Panc1 (cell line): ENCODE results near the gene RAC2. TPM values are rescaled to one million over a fixed set of nuclear protein-coding genes. Genes with fewer than 3 reads are reported as not detected.

Experiments used
- ATAC-seq: fragments of 200-7000 bp; cut with Tn5 transposase; 2 replicates; pipeline ENCODE4 v1.9.1; 2020; ENCODE audit warnings: mild to moderate bottlenecking, moderate library complexity
- BruUV-seq: library from RNA; stranded (reverse); fragments of 400-500 nt; replicated peaks from 2 replicates; lab custom pipeline; 2021; lab: Mats Ljungman, UMichigan
- CTCF ChIA-PET: fragments of 300-600 bp; sonication (Branson Sonifier 250); formaldehyde crosslinking; loops from one replicate; lab custom pipeline; 2022; ENCODE audit warnings: antibody characterized with exemption; lab: Charles Lee
- POLR2A ChIA-PET: fragments of 300-600 bp; sonication (Branson Sonifier 250); formaldehyde crosslinking; loops from one replicate; lab custom pipeline; 2022; ENCODE audit warnings: antibody characterized with exemption; lab: Charles Lee
- DNase-seq: peaks from one replicate; pipeline ENCODE4 v3.0.0-alpha.2; 2010; ENCODE audit warnings: low read depth, low spot score
- H3K27ac ChIP-seq: 2 replicates; pipeline ENCODE4 v1.5.1; 2011; ENCODE audit warnings: mild to moderate bottlenecking, low read length, inconsistent platforms
- H3K27me3 ChIP-seq: fragments of 200-500 bp; sonication (Bioruptor generic); 2 replicates; pipeline ENCODE4 v1.6.0; 2014; ENCODE audit warnings: low read length, inconsistent platforms; ENCODE audit not compliant: control insufficient read depth, insufficient read depth
- H3K36me3 ChIP-seq: fragments of 200-500 bp; sonication (Bioruptor generic); 2 replicates; pipeline ENCODE4 v1.5.1; 2014; ENCODE audit warnings: inconsistent platforms, mild to moderate bottlenecking, low read length, moderate library complexity; ENCODE audit not compliant: control insufficient read depth, insufficient read depth
- H3K4me1 ChIP-seq: 2 replicates; pipeline ENCODE4 v1.5.1; 2011; ENCODE audit warnings: inconsistent platforms, mild to moderate bottlenecking, low read length, moderate library complexity; ENCODE audit not compliant: control insufficient read depth, insufficient read depth
- H3K4me3 ChIP-seq, 2 experiments: 2 replicates each; pipeline ENCODE4 v1.5.1; 2011 to 2012; ENCODE audit warnings: low read depth in 2 of 2, low read length in 2 of 2, mild to moderate bottlenecking in 2 of 2, inconsistent platforms in 1 of 2, moderate library complexity in 1 of 2
- H3K9me3 ChIP-seq: fragments of 200-500 bp; sonication (Bioruptor generic); 2 replicates; pipeline ENCODE4 v1.5.1; 2014; ENCODE audit warnings: low read depth, mild to moderate bottlenecking, inconsistent platforms, low read length, moderate library complexity; ENCODE audit not compliant: control insufficient read depth, insufficient read depth
- CTCF ChIP-seq: fragments of 450-650 bp; IDR thresholded peaks from 2 replicates; pipeline ENCODE4 v1.5.1; 2017; ENCODE audit warnings: mild to moderate bottlenecking
- POLR2AphosphoS5 ChIP-seq: IDR thresholded peaks from 2 replicates; pipeline ENCODE4 v1.6.1; 2012; ENCODE audit warnings: mild to moderate bottlenecking, low read depth, low read length, moderate library complexity
- REST ChIP-seq, 2 experiments: IDR thresholded peaks; 2 replicates each; pipeline ENCODE4 v1.6.1; 2011 to 2012; ENCODE audit warnings: low read depth in 2 of 2, control low read depth in 1 of 2, low read length in 1 of 2, mild to moderate bottlenecking in 1 of 2, moderate library complexity in 1 of 2; ENCODE audit not compliant: insufficient read depth in 1 of 2
- SIN3A ChIP-seq: IDR thresholded peaks from 2 replicates; pipeline ENCODE4 v1.6.1; 2012; ENCODE audit warnings: low read depth, mild to moderate bottlenecking, low read length, moderate library complexity, borderline replicate concordance; ENCODE audit not compliant: insufficient read depth
- TCF7L2 ChIP-seq: IDR thresholded peaks from 2 replicates; pipeline ENCODE4 v1.6.1; 2011; ENCODE audit warnings: mild to moderate bottlenecking, low read depth, low read length, inconsistent platforms
- in situ Hi-C: cut with HindIII; loops from 2 replicates; pipeline ENCODE4 v1.10.0; 2016; ENCODE audit warnings: low sequenced_read_pairs, low pct_unique_long_range_greater_than_20kb
- intact Hi-C: fragments of 100-400 bp; cut with micrococcal nuclease; formaldehyde crosslinking; loops from one replicate; pipeline ENCODE4 v1.10.0; 2022; ENCODE audit not compliant: unreplicated experiment
- total RNA-seq: library from RNA; stranded (reverse); gene quantifications from one replicate; pipeline ENCODE4 v1.2.1, GENCODE V29; 2021; ENCODE audit not compliant: unreplicated experiment

RAC2 gene
- total RNA-seq, 1 experiment from 2014 or later, result 1.5 TPM

- in situ Hi-C loops, result no loop called here
- POLR2A ChIA-PET, result no interaction called here
- no TSS peak for BruUV-seq
- H3K4me3 ChIP-seq, result no peak overlapping the region
- H3K4me1 ChIP-seq, result no peaks in the 10 kb centered on the region
- TF ChIP-seq SIN3A (no peak), REST (IDR thresholded peaks at IDR 0.05; ENCODE audit: insufficient read depth in 1 of 2, low read depth in 2 of 2, low read length in 1 of 2) (no peak), CTCF (peak; percentile 78), TCF7L2 (no peak)
- CTCF ChIA-PET, result interaction anchor here (0.5 to 0.8 kb wide), 2 partner anchors 12 to 15 kb away, joined by 3 to 6 read pairs; no protein-coding TSS in a partner anchor
- H3K9me3 ChIP-seq, result no peaks in the 10 kb centered on the region
- DNase-seq, result no peak
- no peak overlapping the region for H3K27ac ChIP-seq
- no peaks in the 10 kb centered on the region for H3K36me3 ChIP-seq
- ATAC-seq, result peak; percentile 66; the same call in 1 of the 2 replicates
- intact Hi-C loops, result no loop called here
- no peaks in the 10 kb centered on the region for H3K27me3 ChIP-seq
Observed at GRCh38 chr22:37283393-37283937, 39.4 kb upstream of the RAC2 start.

- peak; percentile 55; the same call in 1 of the 2 replicates for ATAC-seq
- H3K4me1 ChIP-seq, result no peaks in the 10 kb centered on the region
- H3K4me3 ChIP-seq, result peak within 1 kb of the TSS in 1 of 2 experiments; percentile 31; a peak in 2 of 4 replicates
- no peak within 1 kb of the TSS for H3K27ac ChIP-seq
- intact Hi-C loops, result no loop called here
- ChIA-PET POLR2A (no interaction called here), CTCF (no interaction called here)
- DNase-seq, result no peak
- TF ChIP-seq REST (IDR thresholded peaks at IDR 0.05; ENCODE audit: insufficient read depth in 1 of 2, low read depth in 2 of 2, low read length in 1 of 2), result no peak
- no peak for TF ChIP-seq SIN3A
- TF ChIP-seq TCF7L2, result no peak
- no peak for TF ChIP-seq CTCF
- TF ChIP-seq POLR2AphosphoS5, result no peak
- no TSS peak for BruUV-seq
- H3K36me3 ChIP-seq, result no peaks in the 10 kb centered on the region
- in situ Hi-C loops, result no loop called here
- no peaks in the 10 kb centered on the region for H3K9me3 ChIP-seq
- no peaks in the 10 kb centered on the region for H3K27me3 ChIP-seq
Observed at GRCh38 chr22:37282385-37282677, 38.3 kb upstream of the RAC2 start, which contains the start of gene CYTH4. CYTH4 (plus strand) TSS chr22:37282508; CDS start chr22:37282570, 62 bp downstream.
